Adipocyte (in vitro differentiated cells): Measurements from ENCODE around the gene SSPN.

Experiments used
- DNase-seq: peaks from one replicate; pipeline ENCODE4 v3.0.0-alpha.2; 2015; ENCODE audit warnings: low read depth
- H3K27me3 ChIP-seq: replicated peaks from 2 replicates; pipeline ENCODE4 v1.7.0; 2013; ENCODE audit warnings: mild to moderate bottlenecking, low read length, moderate library complexity; ENCODE audit not compliant: control insufficient read depth, insufficient read depth
- H3K36me3 ChIP-seq: 2 replicates; pipeline ENCODE4 v1.7.0; 2013; ENCODE audit warnings: low read length, mild to moderate bottlenecking, moderate library complexity; ENCODE audit not compliant: control insufficient read depth, insufficient read depth, severe bottlenecking
- H3K4me1 ChIP-seq: 2 replicates; pipeline ENCODE4 v1.7.0; 2013; ENCODE audit warnings: mild to moderate bottlenecking, low read length, moderate library complexity; ENCODE audit not compliant: control insufficient read depth, insufficient read depth
- H3K4me3 ChIP-seq: 2 replicates; pipeline ENCODE4 v1.7.0; 2013; ENCODE audit warnings: mild to moderate bottlenecking, low read length, moderate library complexity
- H3K9ac ChIP-seq: 2 replicates; pipeline ENCODE4 v1.7.0; 2013; ENCODE audit warnings: mild to moderate bottlenecking, low read length, moderate library complexity
- H3K9me3 ChIP-seq: 2 replicates; pipeline ENCODE4 v1.7.0; 2013; ENCODE audit warnings: mild to moderate bottlenecking, low read length, moderate library complexity; ENCODE audit not compliant: control insufficient read depth

The SSPN gene

GRCh38 chr12:26162905-26163304, 32.5 kb upstream of the SSPN start:
- DNase-seq, result no peak
- Histone ChIP-seq H3K4me3 (no peak overlapping the region), H3K9me3 (no peaks in the 10 kb centered on the region), H3K36me3 (no peaks in the 10 kb centered on the region), H3K27me3 (no peaks in the 10 kb centered on the region), H3K4me1 (no peaks in the 10 kb centered on the region), H3K9ac (no peak overlapping the region)

GRCh38 chr12:26164118-26164517, 31.3 kb upstream of the SSPN start:
- no peaks in the 10 kb centered on the region for H3K4me1 ChIP-seq
- H3K27me3 ChIP-seq, result no peaks in the 10 kb centered on the region
- no peaks in the 10 kb centered on the region for H3K36me3 ChIP-seq
- no peak overlapping the region for H3K4me3 ChIP-seq
- no peak for DNase-seq
- H3K9me3 ChIP-seq, result no peaks in the 10 kb centered on the region
- no peak overlapping the region for H3K9ac ChIP-seq

GRCh38 chr12:26172013-26172412, 23.4 kb upstream of the SSPN start:
- H3K36me3 ChIP-seq, result no peaks in the 10 kb centered on the region

GRCh38 chr12:26172539-26172938, 22.8 kb upstream of the SSPN start:
- Histone ChIP-seq H3K4me3 (no peak overlapping the region), H3K4me1 (no peaks in the 10 kb centered on the region), H3K9me3 (no peaks in the 10 kb centered on the region), H3K27me3 (no peaks in the 10 kb centered on the region), H3K36me3 (no peaks in the 10 kb centered on the region), H3K9ac (no peak overlapping the region)
- DNase-seq, result no peak

More at GRCh38 chr12:26172013-26172412, 23.4 kb upstream of the SSPN start:
- DNase-seq, result no peak
- H3K9ac ChIP-seq, result no peak overlapping the region
- H3K4me1 ChIP-seq, result no peaks in the 10 kb centered on the region
- no peak overlapping the region for H3K4me3 ChIP-seq
- H3K9me3 ChIP-seq, result no peaks in the 10 kb centered on the region
- no peaks in the 10 kb centered on the region for H3K27me3 ChIP-seq

GRCh38 chr12:26172946-26173552, 22.3 kb upstream of the SSPN start:
- no peak overlapping the region for H3K9ac ChIP-seq
- H3K4me3 ChIP-seq, result no peak overlapping the region
- H3K4me1 ChIP-seq, result no peaks in the 10 kb centered on the region
- H3K9me3 ChIP-seq, result no peaks in the 10 kb centered on the region
- H3K27me3 ChIP-seq, result no peaks in the 10 kb centered on the region
- H3K36me3 ChIP-seq, result no peaks in the 10 kb centered on the region
- DNase-seq, result no peak

GRCh38 chr12:26176725-26177124, 18.6 kb upstream of the SSPN start:
- Histone ChIP-seq H3K9me3 (no peaks in the 10 kb centered on the region), H3K36me3 (no peaks in the 10 kb centered on the region), H3K27me3 (no peaks in the 10 kb centered on the region), H3K4me1 (no peaks in the 10 kb centered on the region), H3K4me3 (no peak overlapping the region), H3K9ac (no peak overlapping the region)
- DNase-seq, result no peak

GRCh38 chr12:26177283-26177682, 18.1 kb upstream of the SSPN start:
- H3K27me3 ChIP-seq, result no peaks in the 10 kb centered on the region
- H3K4me3 ChIP-seq, result no peak overlapping the region
- no peaks in the 10 kb centered on the region for H3K36me3 ChIP-seq

GRCh38 chr12:26179826-26180225, 15.5 kb upstream of the SSPN start:
- no peaks in the 10 kb centered on the region for H3K27me3 ChIP-seq
- H3K9ac ChIP-seq, result no peak overlapping the region
- no peak overlapping the region for H3K4me3 ChIP-seq
- DNase-seq, result no peak
- no peaks in the 10 kb centered on the region for H3K4me1 ChIP-seq
- no peaks in the 10 kb centered on the region for H3K9me3 ChIP-seq
- H3K36me3 ChIP-seq, result no peaks in the 10 kb centered on the region

More at GRCh38 chr12:26177283-26177682, 18.1 kb upstream of the SSPN start:
- no peak for DNase-seq
- H3K4me1 ChIP-seq, result no peaks in the 10 kb centered on the region
- H3K9me3 ChIP-seq, result no peaks in the 10 kb centered on the region
- no peak overlapping the region for H3K9ac ChIP-seq

GRCh38 chr12:26182377-26182776, 13.0 kb upstream of the SSPN start:
- Histone ChIP-seq H3K9me3 (no peaks in the 10 kb centered on the region), H3K9ac (no peak overlapping the region), H3K27me3 (no peaks in the 10 kb centered on the region)

GRCh38 chr12:26185532-26186320, 9.6 kb upstream of the SSPN start:
- Histone ChIP-seq H3K9ac (no peak overlapping the region), H3K4me1 (peaks cover 18% of the 10 kb centered on the region), H3K4me3 (no peak overlapping the region), H3K9me3 (no peaks in the 10 kb centered on the region), H3K36me3 (no peaks in the 10 kb centered on the region), H3K27me3 (no peaks in the 10 kb centered on the region)
- no peak for DNase-seq

More at GRCh38 chr12:26182377-26182776, 13.0 kb upstream of the SSPN start:
- Histone ChIP-seq H3K4me3 (no peak overlapping the region), H3K36me3 (no peaks in the 10 kb centered on the region), H3K4me1 (peaks cover 5% of the 10 kb centered on the region)
- no peak for DNase-seq

GRCh38 chr12:26187014-26187798, 8.2 kb upstream of the SSPN start:
- peaks cover 18% of the 10 kb centered on the region for H3K4me1 ChIP-seq
- H3K9me3 ChIP-seq, result no peaks in the 10 kb centered on the region
- H3K27me3 ChIP-seq, result no peaks in the 10 kb centered on the region
- H3K9ac ChIP-seq, result no peak overlapping the region
- H3K36me3 ChIP-seq, result no peaks in the 10 kb centered on the region
- DNase-seq, result no peak
- no peak overlapping the region for H3K4me3 ChIP-seq
